Measurements from ENCODE around the gene ZNF219. TPM values are rescaled to one million over a fixed set of nuclear protein-coding genes. Genes with fewer than 3 reads are reported as not detected.

The ZNF219 gene
- total and polyA plus RNA-seq, 12 donors: 14.3 to 169 (median 104) TPM

DNA sequence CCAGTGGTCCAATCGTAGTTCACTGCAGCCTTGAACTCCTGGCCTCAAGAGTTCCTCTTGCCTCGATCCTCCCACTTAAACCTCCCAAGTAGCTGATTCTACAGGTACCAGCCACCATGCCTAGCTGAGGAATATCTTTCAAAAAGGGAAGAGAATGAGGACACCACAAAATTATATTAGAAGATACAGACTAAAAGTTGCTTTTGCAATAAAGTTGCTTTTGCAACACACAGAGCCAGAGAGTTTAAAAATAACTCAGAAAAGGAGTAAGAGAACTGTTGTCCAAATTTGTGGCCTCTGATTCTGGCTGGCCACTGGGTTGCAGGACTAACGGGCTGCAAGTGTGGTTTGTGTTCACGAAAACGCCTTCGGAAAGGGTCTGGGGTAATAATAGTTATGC is 22.2 kb upstream of the ZNF219 start:
- H3K9me3 ChIP-seq (replicated peaks in 1 of 3): no peaks in the 10 kb centered on the region
- no peaks in the 10 kb centered on the region for H3K27me3 ChIP-seq
- DNase-seq: no peak
- no peak overlapping the region for H3K4me3 ChIP-seq
- no peak overlapping the region for H3K27ac ChIP-seq
- WGBS, 4 donors: 49 to 70% (median 60%) methylated on average over 6 of the region's 6 CpGs
- intact Hi-C loops (cut with DNase I): no loop called here
- H3K36me3 ChIP-seq (replicated peaks in 1 of 2): no peaks in the 10 kb centered on the region
- H3K4me1 ChIP-seq (replicated peaks in 1 of 2): no peaks in the 10 kb centered on the region
- no peak for TF ChIP-seq POLR2A (IDR thresholded peaks at IDR 0.05)
- TF ChIP-seq, protein P1, sequence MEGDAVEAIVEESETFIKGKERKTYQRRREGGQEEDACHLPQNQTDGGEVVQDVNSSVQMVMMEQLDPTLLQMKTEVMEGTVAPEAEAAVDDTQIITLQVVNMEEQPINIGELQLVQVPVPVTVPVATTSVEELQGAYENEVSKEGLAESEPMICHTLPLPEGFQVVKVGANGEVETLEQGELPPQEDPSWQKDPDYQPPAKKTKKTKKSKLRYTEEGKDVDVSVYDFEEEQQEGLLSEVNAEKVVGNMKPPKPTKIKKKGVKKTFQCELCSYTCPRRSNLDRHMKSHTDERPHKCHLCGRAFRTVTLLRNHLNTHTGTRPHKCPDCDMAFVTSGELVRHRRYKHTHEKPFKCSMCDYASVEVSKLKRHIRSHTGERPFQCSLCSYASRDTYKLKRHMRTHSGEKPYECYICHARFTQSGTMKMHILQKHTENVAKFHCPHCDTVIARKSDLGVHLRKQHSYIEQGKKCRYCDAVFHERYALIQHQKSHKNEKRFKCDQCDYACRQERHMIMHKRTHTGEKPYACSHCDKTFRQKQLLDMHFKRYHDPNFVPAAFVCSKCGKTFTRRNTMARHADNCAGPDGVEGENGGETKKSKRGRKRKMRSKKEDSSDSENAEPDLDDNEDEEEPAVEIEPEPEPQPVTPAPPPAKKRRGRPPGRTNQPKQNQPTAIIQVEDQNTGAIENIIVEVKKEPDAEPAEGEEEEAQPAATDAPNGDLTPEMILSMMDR (IDR thresholded peaks at IDR 0.05): no peak

DNA sequence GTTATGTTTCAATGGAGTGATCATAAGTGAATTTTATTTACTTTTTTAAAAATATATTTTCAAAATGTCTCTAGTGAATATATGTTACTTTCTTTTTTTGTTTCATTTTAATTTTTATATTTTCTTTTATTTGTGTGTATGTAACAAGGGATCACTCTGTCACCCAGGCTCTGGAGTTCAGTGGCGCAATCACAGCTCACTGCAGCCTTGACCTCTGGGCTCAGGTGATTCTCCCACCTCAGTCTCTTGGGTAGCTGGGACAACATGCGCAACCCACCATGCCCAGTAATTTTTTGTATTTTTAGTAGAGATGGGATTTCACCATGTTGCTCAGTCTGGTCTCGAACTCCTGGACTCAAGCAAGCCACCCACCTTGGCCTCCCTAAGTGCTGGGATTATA is 20.5 kb upstream of the ZNF219 start:
- Histone ChIP-seq H3K27me3 (no peaks in the 10 kb centered on the region), H3K36me3 (replicated peaks in 1 of 2) (no peaks in the 10 kb centered on the region), H3K4me1 (replicated peaks in 1 of 2) (no peaks in the 10 kb centered on the region), H3K4me3 (no peak overlapping the region), H3K9me3 (replicated peaks in 1 of 3) (no peaks in the 10 kb centered on the region), H3K27ac (no peak overlapping the region)
- TF ChIP-seq, protein P1 (IDR thresholded peaks at IDR 0.05): no peak
- TF ChIP-seq POLR2A (IDR thresholded peaks at IDR 0.05): no peak
- no peak for DNase-seq
- intact Hi-C loops (cut with DNase I): no loop called here
- WGBS, 4 donors: 93 to 95% (median 94%) methylated on average over 3 of the region's 3 CpGs

DNA sequence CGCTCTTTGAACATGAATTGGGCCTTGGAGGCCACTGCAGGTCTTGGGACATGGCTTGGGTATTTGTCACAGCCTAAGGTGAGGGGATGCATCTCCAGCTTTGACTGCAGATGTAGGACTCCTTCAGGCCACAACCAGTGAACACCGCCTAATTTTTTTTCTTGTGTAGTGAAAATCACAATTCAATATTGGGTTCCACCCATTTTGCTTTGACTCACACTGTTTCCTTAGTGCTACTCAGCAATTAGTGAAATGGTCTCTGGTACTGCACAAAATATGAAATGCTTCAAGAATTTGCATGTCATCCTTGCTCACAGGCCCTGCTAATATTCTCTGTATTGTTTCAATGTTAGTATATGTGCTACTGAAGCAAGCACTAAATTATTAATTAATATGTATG is 14.9 kb upstream of the ZNF219 start:
- TF ChIP-seq POLR2A (IDR thresholded peaks at IDR 0.05): no peak
- TF ChIP-seq, protein P1 (IDR thresholded peaks at IDR 0.05): no peak
- intact Hi-C loops (cut with DNase I): no loop called here
- no peak overlapping the region for H3K27ac ChIP-seq
- WGBS, 4 donors: 92 to 98% (median 93%) methylated on average over 2 of the region's 2 CpGs
- no peaks in the 10 kb centered on the region for H3K9me3 ChIP-seq (replicated peaks in 1 of 3)
- no peak for DNase-seq
- H3K27me3 ChIP-seq: no peaks in the 10 kb centered on the region
- no peak overlapping the region for H3K4me3 ChIP-seq
- no peaks in the 10 kb centered on the region for H3K36me3 ChIP-seq (replicated peaks in 1 of 2)
- no peaks in the 10 kb centered on the region for H3K4me1 ChIP-seq (replicated peaks in 1 of 2)

DNA sequence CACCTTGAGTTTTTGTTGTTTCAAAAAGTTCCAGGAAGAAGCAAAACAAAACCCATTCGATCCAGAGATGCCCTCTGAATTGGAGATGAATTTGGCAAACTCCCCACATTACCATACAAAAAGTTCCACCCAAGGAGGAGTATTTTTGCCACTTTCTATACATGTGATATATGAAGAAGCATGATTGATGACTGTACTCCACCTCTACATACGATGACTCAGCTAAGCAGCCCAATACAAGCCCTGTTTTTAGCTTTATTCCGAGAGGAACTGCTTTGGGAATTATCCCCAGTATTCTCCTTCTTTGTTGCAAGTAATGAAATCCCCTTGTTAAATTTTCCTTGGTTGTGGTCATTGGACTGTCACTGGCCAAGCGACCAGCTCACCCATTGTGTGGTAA is 13.8 kb upstream of the ZNF219 start:
- intact Hi-C loops (cut with DNase I): no loop called here
- Histone ChIP-seq H3K27ac (no peak overlapping the region), H3K9me3 (replicated peaks in 1 of 3) (no peaks in the 10 kb centered on the region), H3K36me3 (replicated peaks in 1 of 2) (no peaks in the 10 kb centered on the region), H3K4me3 (no peak overlapping the region), H3K4me1 (replicated peaks in 1 of 2) (peaks cover 1 to 3% of the 10 kb centered on the region in 2 donors), H3K27me3 (no peaks in the 10 kb centered on the region)
- WGBS, 4 donors: 70 to 73% (median 71%) methylated on average over 4 of the region's 4 CpGs
- no peak for DNase-seq
- TF ChIP-seq, protein P1 (IDR thresholded peaks at IDR 0.05): no peak
- TF ChIP-seq POLR2A (IDR thresholded peaks at IDR 0.05): no peak
